A549 (cell line): ENCODE measurements around the gene VPS13D. TPM values are rescaled to one million over a fixed set of nuclear protein-coding genes. Genes with fewer than 3 reads are reported as not detected.

Experiments used
- ATAC-seq, 2 experiments: fragments of 200-7000 bp in 1 of 2; fragments of >200 bp in 1 of 2; cut with Nextera tagmentation in 1 of 2; cut with Tn5 transposase in 1 of 2; 3 replicates each; pipeline versions ENCODE4 v1.8.0 to v1.9.1; 2018 to 2020; ENCODE audit warnings: mild to moderate bottlenecking in 1 of 2, moderate library complexity in 1 of 2
- CTCF ChIA-PET: fragments of 300-600 bp; sonication (Branson Sonifier 250); formaldehyde crosslinking; extraction: SDS; loops from one replicate; lab custom pipeline; 2021; ENCODE audit warnings: antibody characterized with exemption, inconsistent platforms; lab: Yijun Ruan, JAX
- POLR2A ChIA-PET: fragments of 350-600 bp; formaldehyde crosslinking; extraction: SDS; loops from one replicate; lab custom pipeline; 2021; ENCODE audit warnings: antibody characterized with exemption, inconsistent platforms; lab: Yijun Ruan, JAX
- DNase-seq, 2 experiments: peaks; one replicate each; pipeline versions ENCODE4 v3.0.0 to v3.0.0-alpha.2; 2011 to 2016; ENCODE audit warnings: low read depth in 1 of 2, low spot score in 1 of 2
- FAIRE-seq: peaks from 2 replicates; lab custom pipeline; 2011; peaks lifted over from hg19 to GRCh38; lab: Jason Lieb, UNC
- H3K27ac ChIP-seq, 2 experiments: fragments of >200 bp; sonication (Bioruptor Twin); formaldehyde crosslinking; 3 replicates each; pipeline ENCODE4 v1.5.1; 2016 to 2017
- H3K4me1 ChIP-seq: fragments of >200 bp; sonication (Bioruptor Twin); formaldehyde crosslinking; 3 replicates; pipeline ENCODE4 v1.6.1; 2016
- H3K4me2 ChIP-seq: fragments of >200 bp; sonication (Bioruptor Twin); formaldehyde crosslinking; 3 replicates; pipeline ENCODE4 v1.6.1; 2016
- H3K4me3 ChIP-seq: fragments of >200 bp; sonication (Bioruptor Twin); formaldehyde crosslinking; 3 replicates; pipeline ENCODE4 v1.5.1; 2016
- H3K9me3 ChIP-seq: fragments of >200 bp; sonication (Bioruptor Twin); formaldehyde crosslinking; 3 replicates; pipeline ENCODE4 v1.6.1; 2016
- CBX2 ChIP-seq: fragments of 200-600 bp; sonication (generic); IDR thresholded peaks from 2 replicates; pipeline ENCODE4 v1.6.1; 2016; ENCODE audit warnings: low read depth, mild to moderate bottlenecking, borderline replicate concordance
- EHF ChIP-seq: fragments of 250-450 bp; sonication (Bioruptor Pico); IDR thresholded peaks from 2 replicates; pipeline ENCODE4 v1.5.0; 2020; ENCODE audit warnings: mild to moderate bottlenecking
- FOSB ChIP-seq: fragments of 250-450 bp; sonication (Bioruptor Pico); IDR thresholded peaks from 2 replicates; pipeline ENCODE4 v1.5.0; 2020; ENCODE audit warnings: mild to moderate bottlenecking, moderate library complexity
- HOXA7 ChIP-seq: fragments of 250-450 bp; sonication (Bioruptor Pico); IDR thresholded peaks from 2 replicates; pipeline ENCODE4 v1.5.0; 2020; ENCODE audit warnings: mild to moderate bottlenecking, moderate library complexity
- JUN ChIP-seq, 2 experiments: fragments of >200 bp; sonication (Bioruptor Twin); formaldehyde crosslinking; IDR thresholded peaks; 2 replicates in 1 of 2; 3 replicates in 1 of 2; pipeline ENCODE4 v1.6.1; 2016 to 2017
- JUNB ChIP-seq: fragments of >200 bp; sonication (Bioruptor Twin); formaldehyde crosslinking; IDR thresholded peaks from 2 replicates; pipeline ENCODE4 v1.6.1; 2016
- KDM1A ChIP-seq: fragments of 200-600 bp; sonication (generic); IDR thresholded peaks from 2 replicates; pipeline ENCODE4 v1.6.1; 2016; ENCODE audit warnings: low read depth, mild to moderate bottlenecking
- MAFK ChIP-seq: fragments of 450-650 bp; IDR thresholded peaks from 2 replicates; pipeline ENCODE4 v1.6.1; 2014; ENCODE audit not compliant: partially characterized antibody
- NPAS2 ChIP-seq: fragments of 250-450 bp; sonication (Bioruptor Pico); IDR thresholded peaks from 2 replicates; pipeline ENCODE4 v1.8.0; 2022; ENCODE audit warnings: mild to moderate bottlenecking, moderate library complexity, borderline replicate concordance
- PHF8 ChIP-seq: fragments of 200-600 bp; sonication (generic); IDR thresholded peaks from 2 replicates; pipeline ENCODE4 v1.6.1; 2016; ENCODE audit warnings: low read depth, mild to moderate bottlenecking, antibody characterized with exemption, moderate library complexity, borderline replicate concordance
- RARB ChIP-seq: fragments of 250-450 bp; sonication (Bioruptor Pico); IDR thresholded peaks from 2 replicates; pipeline ENCODE4 v1.8.0; 2021; ENCODE audit warnings: mild to moderate bottlenecking, moderate library complexity
- RCOR1 ChIP-seq: fragments of 150-350 bp; IDR thresholded peaks from 2 replicates; pipeline ENCODE4 v1.6.1; 2014; ENCODE audit warnings: antibody characterized with exemption, low read length, low read depth
- TP53 ChIP-seq: fragments of 250-450 bp; sonication (Bioruptor Pico); IDR thresholded peaks from 2 replicates; pipeline ENCODE4 v1.5.0; 2021; ENCODE audit warnings: mild to moderate bottlenecking, moderate library complexity
- ZSCAN20 ChIP-seq: fragments of 250-450 bp; sonication (Bioruptor Pico); IDR thresholded peaks from 2 replicates; pipeline ENCODE4 v1.8.0; 2022; ENCODE audit warnings: mild to moderate bottlenecking, moderate library complexity
- WGBS: methylation state at CpG from one replicate; pipeline ENCODE4 v1.1.6; 2017; ENCODE audit errors: missing lambda C conversion rate; 5-methylcytosine and 5-hydroxymethylcytosine counted together
- polyA plus RNA-seq, 4 experiments: library from polyadenylated mRNA; depleted of rRNA in 3 of 4; stranded (reverse); fragments of >200 nt; fragmentation: RNase III in 1 of 4; extraction: RNeasy Plus Mini Kit Qiagen cat#74134 plus additional on column Dnase treatment in 1 of 4; gene quantifications; 2 replicates in 3 of 4; 3 replicates in 1 of 4; pipeline ENCODE4 v1.2.3, GENCODE V29; 2011 to 2017
- TF ChIP-seq, protein P1 (sequence below): fragments of 250-450 bp; sonication (Bioruptor Pico); IDR thresholded peaks from 2 replicates; pipeline ENCODE4 v1.5.0; 2020; ENCODE audit warnings: low read depth, mild to moderate bottlenecking, moderate library complexity
- TF ChIP-seq, protein P2 (sequence below): fragments of >200 bp; sonication (Bioruptor Twin); formaldehyde crosslinking; IDR thresholded peaks from 3 replicates; pipeline ENCODE4 v1.5.1; 2016
- TF ChIP-seq, protein P3 (sequence below): fragments of >200 bp; sonication (Bioruptor Twin); formaldehyde crosslinking; IDR thresholded peaks from 2 replicates; pipeline ENCODE4 v1.6.1; 2016
- TF ChIP-seq, protein P4 (sequence below): fragments of >200 bp; sonication (Bioruptor Twin); formaldehyde crosslinking; IDR thresholded peaks from 3 replicates; pipeline ENCODE4 v1.6.1; 2016
- TF ChIP-seq, protein P5 (sequence below): fragments of 450-650 bp; IDR thresholded peaks from 2 replicates; pipeline ENCODE4 v1.6.1; 2014; ENCODE audit warnings: antibody characterized with exemption

Gene VPS13D
- polyA plus RNA-seq, 2 of the 4 experiments (the other 2 are of a cell fraction), result 5.4 to 15.9 TPM

DNA sequence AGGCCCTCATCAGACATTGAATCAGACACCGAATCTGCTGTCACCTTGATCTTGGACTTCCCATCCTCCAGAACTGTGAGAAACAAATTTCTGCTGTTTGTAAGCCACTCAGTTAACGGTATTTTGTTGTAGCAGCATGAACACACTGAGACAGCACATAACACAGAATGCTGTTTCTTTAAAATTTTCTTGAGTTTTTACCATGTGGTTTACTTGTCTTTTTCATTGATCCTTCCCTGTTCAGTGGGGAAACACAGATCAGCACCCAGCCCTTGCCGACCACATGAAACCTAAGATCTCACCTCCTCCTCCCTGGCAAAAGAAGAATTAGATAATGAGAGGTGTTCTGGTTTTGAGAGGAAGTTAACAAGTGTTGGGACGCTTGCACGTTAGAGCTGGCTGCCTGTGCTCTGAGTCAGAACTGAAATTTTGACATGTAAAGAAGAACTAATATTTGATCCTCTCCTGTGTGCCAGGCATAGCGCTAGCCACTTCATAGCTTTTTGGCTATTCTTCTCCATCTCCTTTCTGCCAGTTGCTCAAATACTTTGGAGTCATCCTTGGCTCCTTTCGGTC is 208.6 kb downstream of the VPS13D start:
- Histone ChIP-seq H3K27ac (peak overlapping the region; percentile 76 to 90; a peak in 4 of 6 replicates), H3K4me1 (peaks cover 55% of the 10 kb centered on the region), H3K9me3 (no peaks in the 10 kb centered on the region), H3K4me2 (no peak overlapping the region), H3K4me3 (no peak overlapping the region)
- CTCF ChIA-PET, result interaction anchor here (1.2 kb wide), 1 partner anchor 38 kb away, joined by 4 read pairs; no protein-coding TSS in a partner anchor
- 81% methylated on average over 7 of the region's 7 CpGs for WGBS
- DNase-seq (no peak), ATAC-seq (no peak), FAIRE-seq (no peak)
- POLR2A ChIA-PET, result no interaction called here
- TF ChIP-seq TP53 (CRISPR knock-in tag) (no peak), JUN (IDR thresholded peaks at IDR 0.05) (no peak), EHF (CRISPR knock-in tag) (no peak)

DNA sequence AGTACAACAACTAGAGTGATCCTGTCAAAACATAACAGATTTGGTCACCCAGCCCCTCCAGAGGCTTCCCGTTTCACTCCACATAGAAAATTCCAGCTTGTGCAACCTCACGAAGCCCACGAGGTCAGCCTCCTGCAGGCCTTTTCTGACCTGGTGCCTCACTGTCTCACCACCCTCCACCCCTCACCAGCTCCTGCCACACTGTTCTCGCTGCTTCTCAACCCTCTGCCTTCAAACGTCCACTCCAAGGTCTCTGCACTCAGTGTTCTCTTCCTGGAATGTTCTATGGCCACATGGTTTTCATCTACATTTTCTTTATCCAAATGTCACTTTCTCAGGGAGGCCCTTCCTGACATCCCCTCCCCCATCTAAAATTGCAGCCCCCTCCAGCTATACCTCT is 209.2 kb downstream of the VPS13D start:
- FAIRE-seq, result no peak
- TF ChIP-seq ZSCAN20 (CRISPR knock-in tag), result no peak
- TF ChIP-seq RARB (CRISPR knock-in tag), result no peak
- no peak for TF ChIP-seq NPAS2 (CRISPR knock-in tag)
- TF ChIP-seq, protein P1, sequence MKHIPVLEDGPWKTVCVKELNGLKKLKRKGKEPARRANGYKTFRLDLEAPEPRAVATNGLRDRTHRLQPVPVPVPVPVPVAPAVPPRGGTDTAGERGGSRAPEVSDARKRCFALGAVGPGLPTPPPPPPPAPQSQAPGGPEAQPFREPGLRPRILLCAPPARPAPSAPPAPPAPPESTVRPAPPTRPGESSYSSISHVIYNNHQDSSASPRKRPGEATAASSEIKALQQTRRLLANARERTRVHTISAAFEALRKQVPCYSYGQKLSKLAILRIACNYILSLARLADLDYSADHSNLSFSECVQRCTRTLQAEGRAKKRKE, result no peak
- TF ChIP-seq KDM1A, result no peak
- TF ChIP-seq, protein P2, sequence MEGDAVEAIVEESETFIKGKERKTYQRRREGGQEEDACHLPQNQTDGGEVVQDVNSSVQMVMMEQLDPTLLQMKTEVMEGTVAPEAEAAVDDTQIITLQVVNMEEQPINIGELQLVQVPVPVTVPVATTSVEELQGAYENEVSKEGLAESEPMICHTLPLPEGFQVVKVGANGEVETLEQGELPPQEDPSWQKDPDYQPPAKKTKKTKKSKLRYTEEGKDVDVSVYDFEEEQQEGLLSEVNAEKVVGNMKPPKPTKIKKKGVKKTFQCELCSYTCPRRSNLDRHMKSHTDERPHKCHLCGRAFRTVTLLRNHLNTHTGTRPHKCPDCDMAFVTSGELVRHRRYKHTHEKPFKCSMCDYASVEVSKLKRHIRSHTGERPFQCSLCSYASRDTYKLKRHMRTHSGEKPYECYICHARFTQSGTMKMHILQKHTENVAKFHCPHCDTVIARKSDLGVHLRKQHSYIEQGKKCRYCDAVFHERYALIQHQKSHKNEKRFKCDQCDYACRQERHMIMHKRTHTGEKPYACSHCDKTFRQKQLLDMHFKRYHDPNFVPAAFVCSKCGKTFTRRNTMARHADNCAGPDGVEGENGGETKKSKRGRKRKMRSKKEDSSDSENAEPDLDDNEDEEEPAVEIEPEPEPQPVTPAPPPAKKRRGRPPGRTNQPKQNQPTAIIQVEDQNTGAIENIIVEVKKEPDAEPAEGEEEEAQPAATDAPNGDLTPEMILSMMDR, result no peak
- TF ChIP-seq, protein P3, sequence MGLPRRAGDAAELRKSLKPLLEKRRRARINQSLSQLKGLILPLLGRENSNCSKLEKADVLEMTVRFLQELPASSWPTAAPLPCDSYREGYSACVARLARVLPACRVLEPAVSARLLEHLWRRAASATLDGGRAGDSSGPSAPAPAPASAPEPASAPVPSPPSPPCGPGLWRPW, result no peak
- no peak for TF ChIP-seq JUNB
- TF ChIP-seq JUN (IDR thresholded peaks at IDR 0.05), result no peak
- TF ChIP-seq MAFK, result no peak
- TF ChIP-seq RCOR1, result no peak
- TF ChIP-seq, protein P4, sequence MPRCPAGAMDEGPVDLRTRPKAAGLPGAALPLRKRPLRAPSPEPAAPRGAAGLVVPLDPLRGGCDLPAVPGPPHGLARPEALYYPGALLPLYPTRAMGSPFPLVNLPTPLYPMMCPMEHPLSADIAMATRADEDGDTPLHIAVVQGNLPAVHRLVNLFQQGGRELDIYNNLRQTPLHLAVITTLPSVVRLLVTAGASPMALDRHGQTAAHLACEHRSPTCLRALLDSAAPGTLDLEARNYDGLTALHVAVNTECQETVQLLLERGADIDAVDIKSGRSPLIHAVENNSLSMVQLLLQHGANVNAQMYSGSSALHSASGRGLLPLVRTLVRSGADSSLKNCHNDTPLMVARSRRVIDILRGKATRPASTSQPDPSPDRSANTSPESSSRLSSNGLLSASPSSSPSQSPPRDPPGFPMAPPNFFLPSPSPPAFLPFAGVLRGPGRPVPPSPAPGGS, result no peak
- no peak for TF ChIP-seq HOXA7
- TF ChIP-seq, protein P5, sequence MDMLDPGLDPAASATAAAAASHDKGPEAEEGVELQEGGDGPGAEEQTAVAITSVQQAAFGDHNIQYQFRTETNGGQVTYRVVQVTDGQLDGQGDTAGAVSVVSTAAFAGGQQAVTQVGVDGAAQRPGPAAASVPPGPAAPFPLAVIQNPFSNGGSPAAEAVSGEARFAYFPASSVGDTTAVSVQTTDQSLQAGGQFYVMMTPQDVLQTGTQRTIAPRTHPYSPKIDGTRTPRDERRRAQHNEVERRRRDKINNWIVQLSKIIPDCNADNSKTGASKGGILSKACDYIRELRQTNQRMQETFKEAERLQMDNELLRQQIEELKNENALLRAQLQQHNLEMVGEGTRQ, result no peak
- TF ChIP-seq, all 56 proteins: peak for 0
- no peak for DNase-seq
- Histone ChIP-seq H3K27ac (peak overlapping the region; percentile 17 to 90; a peak in 4 of 6 replicates), H3K4me2 (no peak overlapping the region), H3K4me1 (peaks cover 48% of the 10 kb centered on the region), H3K4me3 (no peak overlapping the region), H3K9me3 (no peaks in the 10 kb centered on the region)
- no peak for ATAC-seq
- ChIA-PET POLR2A (no interaction called here), CTCF (interaction anchor here (0.6 to 1.2 kb wide), 5 partner anchors 13 to 71 kb away, joined by 3 to 4 read pairs (median 3); no protein-coding TSS in a partner anchor)
- 86% methylated on average over 5 of the region's 5 CpGs for WGBS

DNA sequence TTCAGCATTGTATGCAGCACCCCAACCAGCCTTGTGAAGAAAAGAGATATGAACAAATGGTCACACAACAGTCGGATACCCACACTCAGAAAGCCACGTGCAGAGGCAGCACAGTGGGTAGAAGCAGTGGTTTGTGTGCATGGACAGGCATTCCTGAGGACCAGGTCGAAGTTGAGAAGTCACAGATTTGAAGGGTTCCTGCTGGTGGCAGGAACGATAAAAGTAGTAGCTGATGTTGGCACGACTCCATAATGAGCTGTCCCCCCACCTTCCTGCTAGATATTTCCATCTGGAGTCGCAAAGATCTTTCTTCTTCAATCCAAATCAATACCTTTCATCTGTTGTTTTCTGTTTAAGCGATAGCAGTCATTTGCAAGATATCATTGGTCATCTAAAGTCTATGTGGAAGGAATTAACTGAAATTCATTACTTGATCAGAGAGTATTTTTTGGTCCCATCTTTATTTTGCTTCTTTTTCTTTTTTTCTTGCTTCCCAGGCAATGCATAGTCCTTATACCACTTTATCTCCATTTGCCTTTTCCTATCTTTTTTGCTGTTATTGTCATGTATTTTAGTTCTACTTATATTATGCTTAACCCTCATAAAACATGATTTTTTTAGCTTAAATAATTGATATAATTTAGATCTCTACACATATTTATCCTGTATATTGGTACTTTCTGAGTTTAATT is 211.7 kb downstream of the VPS13D start:
- Histone ChIP-seq H3K27ac (peak overlapping the region in 1 of 2 experiments; percentile 40; a peak in 1 of 6 replicates), H3K9me3 (no peaks in the 10 kb centered on the region)
- POLR2A ChIA-PET, result no interaction called here
- TF ChIP-seq FOSB (no peak), CBX2 (no peak), PHF8 (no peak), JUNB (no peak)
- TF ChIP-seq, all 56 proteins: peak for 0
- WGBS, result 90% methylated on average over 7 of the region's 7 CpGs
- CTCF ChIA-PET, result interaction anchor here (1.0 kb wide), 1 partner anchor 11 kb away, joined by 4 read pairs; no protein-coding TSS in a partner anchor
- DNase-seq (no peak), ATAC-seq (no peak), FAIRE-seq (no peak)
- peaks cover 23% of the 10 kb centered on the region for H3K4me1 ChIP-seq
- no peak overlapping the region for H3K4me3 ChIP-seq
- no peak overlapping the region for H3K4me2 ChIP-seq
